ENCODE data around the gene MTHFD1L.

Gene MTHFD1L

DNA sequence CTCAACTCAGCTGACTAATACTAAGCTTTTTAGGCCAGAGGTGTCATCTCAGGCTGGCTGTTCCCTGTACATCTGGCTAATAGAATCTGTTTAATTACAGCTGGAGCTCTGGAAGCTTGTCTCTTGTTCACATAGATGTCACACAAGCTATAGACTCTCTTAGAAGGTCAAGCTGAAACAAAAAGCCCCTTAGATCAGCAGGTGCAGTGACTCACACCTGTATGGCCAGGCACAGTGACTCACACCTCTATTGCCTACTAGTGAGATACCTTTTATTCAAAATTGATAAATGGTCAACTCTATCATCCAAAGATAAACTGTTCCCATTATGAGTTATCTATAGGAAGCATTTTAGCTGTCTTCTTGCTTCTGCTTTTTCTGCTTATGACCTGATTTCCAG lies 29.9 kb upstream of the MTHFD1L start:
- TF ChIP-seq PPARA (CRISPR knock-in tag; IDR thresholded peaks at IDR 0.05; ENCODE audit: borderline replicate concordance) (no peak), ZFP3 (CRISPR knock-in tag; IDR thresholded peaks at IDR 0.05) (no peak), SNAI2 (CRISPR knock-in tag; IDR thresholded peaks at IDR 0.05) (no peak), CREB5 (CRISPR knock-in tag; IDR thresholded peaks at IDR 0.05; ENCODE audit: low read depth) (no peak), ARNTL (CRISPR knock-in tag; IDR thresholded peaks at IDR 0.05; ENCODE audit: borderline replicate concordance, low read depth) (no peak), ZC3H10 (CRISPR knock-in tag; IDR thresholded peaks at IDR 0.05) (no peak), PATZ1 (CRISPR knock-in tag; IDR thresholded peaks at IDR 0.05; ENCODE audit: borderline replicate concordance) (no peak), ZNF565 (CRISPR knock-in tag; conservative IDR thresholded peaks at IDR 0.05; ENCODE audit: low read depth) (no peak), ESRRG (CRISPR knock-in tag; IDR thresholded peaks at IDR 0.05) (no peak)
- no peak for ATAC-seq

DNA sequence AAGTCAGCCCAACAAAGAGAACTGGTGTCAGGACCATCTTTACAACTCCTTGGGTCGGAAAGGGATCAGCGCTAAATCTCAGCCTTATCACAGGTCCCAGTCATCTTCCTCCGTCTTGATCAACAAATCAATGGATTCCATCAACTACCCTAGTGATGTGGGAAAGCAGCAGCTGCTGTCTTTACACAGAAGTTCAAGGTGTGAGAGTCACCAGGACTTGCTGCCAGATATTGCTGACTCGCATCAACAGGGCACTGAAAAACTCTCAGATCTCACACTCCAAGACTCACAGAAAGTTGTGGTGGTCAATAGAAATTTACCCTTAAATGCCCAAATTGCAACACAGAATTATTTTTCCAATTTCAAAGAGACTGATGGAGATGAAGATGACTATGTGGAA lies 25.3 kb upstream of the MTHFD1L start:
- ATAC-seq = no peak
- no peak for TF ChIP-seq TCF4 (CRISPR knock-in tag; IDR thresholded peaks at IDR 0.05; ENCODE audit: borderline replicate concordance)
- no peak for TF ChIP-seq ARNTL (CRISPR knock-in tag; IDR thresholded peaks at IDR 0.05; ENCODE audit: borderline replicate concordance, low read depth)
- TF ChIP-seq BACH2 (CRISPR knock-in tag; IDR thresholded peaks at IDR 0.05; ENCODE audit: borderline replicate concordance) = no peak
- TF ChIP-seq ESRRG (CRISPR knock-in tag; IDR thresholded peaks at IDR 0.05) = no peak
- TF ChIP-seq ISL1 (CRISPR knock-in tag; IDR thresholded peaks at IDR 0.05) = no peak
- TF ChIP-seq RARB (CRISPR knock-in tag; IDR thresholded peaks at IDR 0.05) = no peak

DNA sequence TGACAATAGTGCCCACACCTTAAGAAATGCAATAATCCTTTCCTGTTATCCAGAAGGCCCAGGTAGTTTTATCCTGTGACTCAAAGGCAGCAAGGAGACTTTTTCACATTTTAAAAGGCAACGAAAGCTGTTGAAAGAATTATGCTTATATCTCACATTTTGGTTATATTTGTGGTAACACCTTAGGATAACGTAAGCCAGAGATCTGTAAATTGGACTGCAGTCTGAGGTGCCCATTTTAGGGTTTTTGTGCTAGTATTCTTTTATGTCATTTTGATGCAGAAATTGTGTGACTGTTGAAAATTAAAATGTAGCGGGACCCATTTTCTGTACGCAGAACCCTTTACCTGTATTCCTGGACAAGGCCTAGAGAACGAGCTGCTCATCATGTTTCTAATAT lies 24.3 kb upstream of the MTHFD1L start:
- no peak for ATAC-seq
- no peak for TF ChIP-seq PATZ1 (CRISPR knock-in tag; IDR thresholded peaks at IDR 0.05; ENCODE audit: borderline replicate concordance)
- TF ChIP-seq PPARA (CRISPR knock-in tag; IDR thresholded peaks at IDR 0.05; ENCODE audit: borderline replicate concordance) = no peak
- TF ChIP-seq, protein P1, sequence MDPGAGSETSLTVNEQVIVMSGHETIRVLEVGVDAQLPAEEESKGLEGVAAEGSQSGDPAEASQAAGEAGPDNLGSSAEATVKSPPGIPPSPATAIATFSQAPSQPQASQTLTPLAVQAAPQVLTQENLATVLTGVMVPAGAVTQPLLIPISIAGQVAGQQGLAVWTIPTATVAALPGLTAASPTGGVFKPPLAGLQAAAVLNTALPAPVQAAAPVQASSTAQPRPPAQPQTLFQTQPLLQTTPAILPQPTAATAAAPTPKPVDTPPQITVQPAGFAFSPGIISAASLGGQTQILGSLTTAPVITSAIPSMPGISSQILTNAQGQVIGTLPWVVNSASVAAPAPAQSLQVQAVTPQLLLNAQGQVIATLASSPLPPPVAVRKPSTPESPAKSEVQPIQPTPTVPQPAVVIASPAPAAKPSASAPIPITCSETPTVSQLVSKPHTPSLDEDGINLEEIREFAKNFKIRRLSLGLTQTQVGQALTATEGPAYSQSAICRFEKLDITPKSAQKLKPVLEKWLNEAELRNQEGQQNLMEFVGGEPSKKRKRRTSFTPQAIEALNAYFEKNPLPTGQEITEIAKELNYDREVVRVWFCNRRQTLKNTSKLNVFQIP (CRISPR knock-in tag; IDR thresholded peaks at IDR 0.05; ENCODE audit: borderline replicate concordance, low read depth) = no peak
- no peak for TF ChIP-seq ARNTL (CRISPR knock-in tag; IDR thresholded peaks at IDR 0.05; ENCODE audit: borderline replicate concordance, low read depth)
- TF ChIP-seq ZNF70 (CRISPR knock-in tag; IDR thresholded peaks at IDR 0.05) = no peak
- TF ChIP-seq, protein P2, sequence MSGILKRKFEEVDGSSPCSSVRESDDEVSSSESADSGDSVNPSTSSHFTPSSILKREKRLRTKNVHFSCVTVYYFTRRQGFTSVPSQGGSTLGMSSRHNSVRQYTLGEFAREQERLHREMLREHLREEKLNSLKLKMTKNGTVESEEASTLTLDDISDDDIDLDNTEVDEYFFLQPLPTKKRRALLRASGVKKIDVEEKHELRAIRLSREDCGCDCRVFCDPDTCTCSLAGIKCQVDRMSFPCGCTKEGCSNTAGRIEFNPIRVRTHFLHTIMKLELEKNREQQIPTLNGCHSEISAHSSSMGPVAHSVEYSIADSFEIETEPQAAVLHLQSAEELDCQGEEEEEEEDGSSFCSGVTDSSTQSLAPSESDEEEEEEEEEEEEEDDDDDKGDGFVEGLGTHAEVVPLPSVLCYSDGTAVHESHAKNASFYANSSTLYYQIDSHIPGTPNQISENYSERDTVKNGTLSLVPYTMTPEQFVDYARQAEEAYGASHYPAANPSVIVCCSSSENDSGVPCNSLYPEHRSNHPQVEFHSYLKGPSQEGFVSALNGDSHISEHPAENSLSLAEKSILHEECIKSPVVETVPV (CRISPR knock-in tag; IDR thresholded peaks at IDR 0.05) = no peak
- TF ChIP-seq TOX (CRISPR knock-in tag; IDR thresholded peaks at IDR 0.05; ENCODE audit: borderline replicate concordance) = no peak
- TF ChIP-seq GLIS3 (CRISPR knock-in tag; IDR thresholded peaks at IDR 0.05) = no peak
- TF ChIP-seq RARB (CRISPR knock-in tag; IDR thresholded peaks at IDR 0.05) = no peak
- TF ChIP-seq TSHZ2 (CRISPR knock-in tag; IDR thresholded peaks at IDR 0.05) = no peak
- TF ChIP-seq ZNF8 (CRISPR knock-in tag; IDR thresholded peaks at IDR 0.05) = no peak
- TF ChIP-seq ZNF565 (CRISPR knock-in tag; conservative IDR thresholded peaks at IDR 0.05; ENCODE audit: low read depth) = no peak
- TF ChIP-seq ZC3H10 (CRISPR knock-in tag; IDR thresholded peaks at IDR 0.05) = no peak
- no peak for TF ChIP-seq SNAI2 (CRISPR knock-in tag; IDR thresholded peaks at IDR 0.05)
- no peak for TF ChIP-seq CREB5 (CRISPR knock-in tag; IDR thresholded peaks at IDR 0.05; ENCODE audit: low read depth)
- no peak for TF ChIP-seq ZFP30 (CRISPR knock-in tag; IDR thresholded peaks at IDR 0.05)
- TF ChIP-seq ESRRG (CRISPR knock-in tag; IDR thresholded peaks at IDR 0.05) = no peak
- TF ChIP-seq ZFP3 (CRISPR knock-in tag; IDR thresholded peaks at IDR 0.05) = no peak
- no peak for TF ChIP-seq BACH2 (CRISPR knock-in tag; IDR thresholded peaks at IDR 0.05; ENCODE audit: borderline replicate concordance)
- TF ChIP-seq OSR1 (CRISPR knock-in tag; IDR thresholded peaks at IDR 0.05) = no peak

All from SK-N-SH treated with all-trans-retinoic acid at 6 μM for 48 hours (cell line).